Fibroblast of lung (primary cell): ENCODE results near the gene GRIN2A. TPM values are rescaled to one million over a fixed set of nuclear protein-coding genes. Genes with fewer than 3 reads are reported as not detected.

Experiments
- DNase-seq, 2 donors: peaks; one replicate each; pipeline versions ENCODE4 v3.0.0 to v3.0.0-alpha.2; 2010; ENCODE audit warnings: low read depth in 2 of 2
- H2AFZ ChIP-seq: 2 replicates; pipeline ENCODE4 v1.5.1; 2012; ENCODE audit warnings: low read length, control low read depth, inconsistent platforms
- H3K27ac ChIP-seq: 2 replicates; pipeline ENCODE4 v1.5.1; 2011; ENCODE audit warnings: low read length, control low read depth; ENCODE audit not compliant: insufficient read depth
- H3K27me3 ChIP-seq: 2 replicates; pipeline ENCODE4 v1.5.1; 2011; ENCODE audit warnings: mild to moderate bottlenecking, low read length; ENCODE audit not compliant: control insufficient read depth, insufficient read depth
- H3K36me3 ChIP-seq: 2 replicates; pipeline ENCODE4 v1.5.1; 2011; ENCODE audit warnings: low read length; ENCODE audit not compliant: control insufficient read depth, insufficient read depth
- H3K4me1 ChIP-seq: 2 replicates; pipeline ENCODE4 v1.5.1; 2011; ENCODE audit warnings: low read length; ENCODE audit not compliant: control insufficient read depth, insufficient read depth; ENCODE audit errors: extremely low read depth
- H3K4me2 ChIP-seq: 2 replicates; pipeline ENCODE4 v1.5.1; 2011; ENCODE audit warnings: low read length, control low read depth; ENCODE audit not compliant: insufficient read depth; ENCODE audit errors: extremely low read depth
- H3K4me3 ChIP-seq, 4 experiments: fragments of 200-600 bp in 1 of 4; sonication (generic) in 1 of 4; replicated peaks in 1 of 4; 2 replicates each; pipeline ENCODE4 v1.5.1; 2011 to 2016; ENCODE audit warnings: low read length in 4 of 4, low read depth in 3 of 4, mild to moderate bottlenecking in 3 of 4, control low read depth in 2 of 4, inconsistent platforms in 1 of 4, mixed read lengths in 1 of 4; ENCODE audit not compliant: insufficient read depth in 1 of 4; ENCODE audit errors: control extremely low read depth in 1 of 4
- H3K79me2 ChIP-seq: 2 replicates; pipeline ENCODE4 v1.5.1; 2012; ENCODE audit warnings: mild to moderate bottlenecking, low read length, inconsistent platforms; ENCODE audit not compliant: control insufficient read depth, insufficient read depth
- H3K9ac ChIP-seq: 2 replicates; pipeline ENCODE4 v1.5.1; 2011; ENCODE audit warnings: mild to moderate bottlenecking, low read length, control low read depth; ENCODE audit not compliant: insufficient read depth
- H3K9me3 ChIP-seq: 2 replicates; pipeline ENCODE4 v1.5.1; 2012; ENCODE audit warnings: low read depth, low read length; ENCODE audit not compliant: control insufficient read depth, insufficient read depth
- H4K20me1 ChIP-seq: 2 replicates; pipeline ENCODE4 v1.5.1; 2011; ENCODE audit warnings: low read length; ENCODE audit not compliant: control insufficient read depth, insufficient read depth; ENCODE audit errors: extremely low read depth
- EZH2 ChIP-seq: IDR thresholded peaks from 2 replicates; pipeline ENCODE4 v1.5.1; 2012; ENCODE audit warnings: low read length, control low read depth, mild to moderate bottlenecking; ENCODE audit errors: missing control alignments
- polyA plus RNA-seq, 2 donors: library from polyadenylated mRNA; depleted of rRNA in 1 of 2; stranded (reverse) in 1 of 2; unstranded in 1 of 2; fragments of >200 nt; gene quantifications; 2 replicates each; pipeline ENCODE4 v1.2.1, GENCODE V29; 2011 to 2012; ENCODE audit warnings: missing spikeins in 1 of 2
- total RNA-seq: library from RNA; depleted of rRNA; stranded (reverse); fragments of >200 nt; gene quantifications from 2 replicates; pipeline ENCODE4 v1.2.1, GENCODE V29; 2014
- TF ChIP-seq, protein P1 (sequence below), 2 donors: IDR thresholded peaks in 1 of 2; conservative IDR thresholded peaks in 1 of 2; 1 replicate in 1 of 2; 2 replicates in 1 of 2; pipeline ENCODE4 v1.5.1; 2011 to 2012; ENCODE audit warnings: low read length in 2 of 2, control low read depth in 1 of 2, inconsistent platforms in 1 of 2, low read depth in 1 of 2, mild to moderate bottlenecking in 1 of 2

Gene GRIN2A
- total and polyA plus RNA-seq, 2 donors (not counting 1 experiment from before 2014, with no cell fraction given) = 0.15 to 0.33 TPM

DNA sequence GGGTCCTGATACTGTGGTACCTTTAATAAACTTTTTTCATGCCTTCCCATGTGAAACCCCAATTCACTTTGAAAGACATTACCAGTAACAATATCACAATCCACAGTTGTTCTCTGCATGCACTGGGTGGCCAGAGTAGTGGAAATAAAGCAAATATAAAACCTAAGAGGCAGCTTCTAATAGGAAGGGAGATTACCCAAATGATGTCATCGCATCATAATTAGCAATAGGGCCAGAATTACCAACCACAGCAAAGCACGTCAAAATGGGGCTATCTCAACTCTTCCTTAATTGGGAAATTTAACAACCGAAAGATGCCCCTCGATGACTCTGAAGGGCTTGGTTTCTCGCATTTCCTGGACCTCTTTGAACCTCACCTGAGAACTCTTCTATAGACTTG lies 224.8 kb downstream of the GRIN2A start:
- H3K27ac ChIP-seq = no peak overlapping the region
- no peaks in the 10 kb centered on the region for H3K36me3 ChIP-seq
- DNase-seq = no peak
- H3K4me2 ChIP-seq = no peak overlapping the region
- no peak overlapping the region for H2AFZ ChIP-seq
- no peak overlapping the region for H3K4me3 ChIP-seq
- no peaks in the 10 kb centered on the region for H3K79me2 ChIP-seq
- H3K9ac ChIP-seq = no peak overlapping the region
- no peaks in the 10 kb centered on the region for H3K4me1 ChIP-seq
- no peaks in the 10 kb centered on the region for H3K9me3 ChIP-seq
- H4K20me1 ChIP-seq = peaks cover 2% of the 10 kb centered on the region
- H3K27me3 ChIP-seq = no peaks in the 10 kb centered on the region
- no peak for TF ChIP-seq EZH2
- TF ChIP-seq, protein P1, sequence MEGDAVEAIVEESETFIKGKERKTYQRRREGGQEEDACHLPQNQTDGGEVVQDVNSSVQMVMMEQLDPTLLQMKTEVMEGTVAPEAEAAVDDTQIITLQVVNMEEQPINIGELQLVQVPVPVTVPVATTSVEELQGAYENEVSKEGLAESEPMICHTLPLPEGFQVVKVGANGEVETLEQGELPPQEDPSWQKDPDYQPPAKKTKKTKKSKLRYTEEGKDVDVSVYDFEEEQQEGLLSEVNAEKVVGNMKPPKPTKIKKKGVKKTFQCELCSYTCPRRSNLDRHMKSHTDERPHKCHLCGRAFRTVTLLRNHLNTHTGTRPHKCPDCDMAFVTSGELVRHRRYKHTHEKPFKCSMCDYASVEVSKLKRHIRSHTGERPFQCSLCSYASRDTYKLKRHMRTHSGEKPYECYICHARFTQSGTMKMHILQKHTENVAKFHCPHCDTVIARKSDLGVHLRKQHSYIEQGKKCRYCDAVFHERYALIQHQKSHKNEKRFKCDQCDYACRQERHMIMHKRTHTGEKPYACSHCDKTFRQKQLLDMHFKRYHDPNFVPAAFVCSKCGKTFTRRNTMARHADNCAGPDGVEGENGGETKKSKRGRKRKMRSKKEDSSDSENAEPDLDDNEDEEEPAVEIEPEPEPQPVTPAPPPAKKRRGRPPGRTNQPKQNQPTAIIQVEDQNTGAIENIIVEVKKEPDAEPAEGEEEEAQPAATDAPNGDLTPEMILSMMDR (conservative IDR thresholded peaks at IDR 0.05 in 1 of 2, IDR thresholded peaks at IDR 0.05 in 1 of 2; ENCODE audit: low read depth in 1 of 2, low read length in 2 of 2) = no peak

DNA sequence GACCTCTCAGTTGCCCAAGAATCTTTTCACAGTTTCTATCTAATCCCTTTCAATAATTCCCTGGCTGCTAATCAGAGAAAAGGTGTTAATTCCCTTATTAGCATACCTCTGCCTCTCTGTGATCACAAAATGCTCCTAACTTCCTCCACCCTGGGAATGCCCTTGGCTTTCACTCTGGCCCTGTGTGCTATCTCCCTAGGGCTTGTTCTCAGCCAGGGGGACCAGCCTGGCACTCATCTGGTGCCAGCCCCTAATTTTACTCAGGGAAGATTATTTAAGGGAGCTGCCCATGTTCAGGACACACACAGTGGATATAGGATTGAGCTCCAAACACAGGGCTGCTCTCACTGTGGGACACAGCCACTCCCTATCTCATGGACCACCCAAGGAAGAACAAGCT lies 225.2 kb downstream of the GRIN2A start:
- Histone ChIP-seq H3K79me2 (no peaks in the 10 kb centered on the region), H3K36me3 (no peaks in the 10 kb centered on the region), H4K20me1 (peaks cover 2% of the 10 kb centered on the region), H3K27me3 (no peaks in the 10 kb centered on the region), H3K4me3 (no peak overlapping the region), H3K27ac (no peak overlapping the region), H3K9ac (no peak overlapping the region), H2AFZ (no peak overlapping the region), H3K4me2 (no peak overlapping the region), H3K9me3 (no peaks in the 10 kb centered on the region), H3K4me1 (no peaks in the 10 kb centered on the region)
- TF ChIP-seq, protein P1 (conservative IDR thresholded peaks at IDR 0.05 in 1 of 2, IDR thresholded peaks at IDR 0.05 in 1 of 2; ENCODE audit: low read depth in 1 of 2, low read length in 2 of 2) = no peak
- TF ChIP-seq EZH2 = no peak
- DNase-seq = no peak

DNA sequence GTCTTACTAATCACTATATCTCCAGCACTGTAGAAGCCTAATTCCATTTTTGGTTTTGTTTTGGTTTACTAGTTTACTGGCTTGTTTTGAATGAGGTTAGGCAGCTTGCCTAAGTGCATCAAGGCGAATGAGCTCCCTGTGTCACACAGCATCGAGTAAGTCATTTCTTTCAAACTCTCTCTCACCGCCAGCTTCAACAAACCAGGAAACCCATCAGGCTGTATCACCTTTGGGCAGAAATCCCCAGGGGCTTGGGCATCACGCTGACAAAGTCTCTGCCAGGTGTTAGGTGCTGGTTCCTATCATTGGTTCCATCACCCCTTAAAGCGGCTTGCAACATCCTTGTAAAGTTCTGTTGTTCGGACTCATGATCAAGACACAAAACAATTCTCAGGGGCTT lies 226.6 kb downstream of the GRIN2A start:
- no peaks in the 10 kb centered on the region for H3K79me2 ChIP-seq
- no peaks in the 10 kb centered on the region for H3K36me3 ChIP-seq
- no peaks in the 10 kb centered on the region for H3K27me3 ChIP-seq
- no peak overlapping the region for H3K9ac ChIP-seq
- no peaks in the 10 kb centered on the region for H3K4me1 ChIP-seq
- no peak for DNase-seq
- no peak overlapping the region for H3K27ac ChIP-seq
- H3K4me3 ChIP-seq = no peak overlapping the region
- H2AFZ ChIP-seq = no peak overlapping the region
- H3K9me3 ChIP-seq = no peaks in the 10 kb centered on the region
- H3K4me2 ChIP-seq = no peak overlapping the region
- no peak for TF ChIP-seq EZH2
- TF ChIP-seq, protein P1 (conservative IDR thresholded peaks at IDR 0.05 in 1 of 2, IDR thresholded peaks at IDR 0.05 in 1 of 2; ENCODE audit: low read depth in 1 of 2, low read length in 2 of 2) = no peak
- peaks cover 2% of the 10 kb centered on the region for H4K20me1 ChIP-seq
